HepG2 (cell line): Measurements from ENCODE around the gene CX3CR1. TPM values are rescaled to one million over a fixed set of nuclear protein-coding genes. Genes with fewer than 3 reads are reported as not detected.

Experiments used
- ATAC-seq: fragments of 200-7000 bp; cut with Tn5 transposase; 3 replicates; pipeline ENCODE4 v1.9.1; 2020; ENCODE audit warnings: mild to moderate bottlenecking, moderate library complexity
- BruUV-seq: library from RNA; stranded (reverse); fragments of 400-500 nt; replicated peaks from 2 replicates; lab custom pipeline; 2021; lab: Mats Ljungman, UMichigan
- CTCF ChIA-PET: fragments of 300-600 bp; formaldehyde crosslinking; extraction: SDS; loops from one replicate; lab custom pipeline; 2021; ENCODE audit warnings: low total read pairs, inconsistent platforms, low intra/inter-chr PET ratio; lab: Yijun Ruan, JAX
- POLR2A ChIA-PET: fragments of 350-600 bp; sonication (Branson Sonifier 250); formaldehyde crosslinking; loops from one replicate; lab custom pipeline; 2020; ENCODE audit warnings: antibody characterized with exemption, inconsistent platforms; lab: Yijun Ruan, JAX
- DNase-seq: peaks from one replicate; pipeline ENCODE4 v3.0.0-alpha.2; 2015; ENCODE audit warnings: low spot score
- FAIRE-seq: peaks from 3 replicates; lab custom pipeline; 2011; peaks lifted over from hg19 to GRCh38; lab: Jason Lieb, UNC
- H2AFZ ChIP-seq: one replicate; pipeline ENCODE4 v1.6.1; 2011; ENCODE audit warnings: low read length, inconsistent platforms
- H3K27ac ChIP-seq: fragments of 300-600 bp; 3 replicates; pipeline ENCODE4 v1.8.0; 2011; ENCODE audit warnings: mixed run types, mild to moderate bottlenecking, mixed read lengths, low read length, inconsistent platforms; ENCODE audit not compliant: insufficient read depth; ENCODE audit errors: extremely low read length
- H3K27me3 ChIP-seq, 2 experiments: fragments of 200-600 bp in 1 of 2; 2 replicates in 1 of 2; 3 replicates in 1 of 2; pipeline versions ENCODE4 v1.6.0 to v1.8.0; 2011; ENCODE audit warnings: low read length in 2 of 2, mild to moderate bottlenecking in 2 of 2, moderate library complexity in 2 of 2, inconsistent platforms in 1 of 2; ENCODE audit not compliant: insufficient read depth in 2 of 2, control insufficient read depth in 1 of 2
- H3K36me3 ChIP-seq, 2 experiments: fragments of 200-600 bp in 1 of 2; replicated peaks in 1 of 2; 2 replicates in 1 of 2; 3 replicates in 1 of 2; pipeline versions ENCODE4 v1.5.1 to v1.8.0; 2011; ENCODE audit warnings: low read length in 2 of 2, inconsistent platforms in 1 of 2; ENCODE audit not compliant: insufficient read depth in 2 of 2, control insufficient read depth in 1 of 2
- H3K4me1 ChIP-seq: 2 replicates; pipeline ENCODE4 v1.5.1; 2012; ENCODE audit warnings: low read length, inconsistent platforms; ENCODE audit not compliant: insufficient read depth
- H3K4me2 ChIP-seq: 2 replicates; pipeline ENCODE4 v1.6.0; 2011; ENCODE audit warnings: low read depth, low read length, inconsistent platforms
- H3K4me3 ChIP-seq, 3 experiments: fragments of 200-600 bp in 1 of 3; sonication (generic), shearing (Covaris generic) in 1 of 3; replicated peaks in 1 of 3; 2 replicates each; pipeline ENCODE4 v1.5.1; 2011 to 2016; ENCODE audit warnings: low read length in 3 of 3, inconsistent platforms in 2 of 3, low read depth in 2 of 3, mild to moderate bottlenecking in 2 of 3, control low read depth in 1 of 3, mixed read lengths in 1 of 3; ENCODE audit not compliant: insufficient read depth in 1 of 3
- H3K79me2 ChIP-seq: one replicate; pipeline ENCODE4 v1.6.1; 2011; ENCODE audit warnings: low read length, inconsistent platforms; ENCODE audit not compliant: insufficient read depth
- H3K9ac ChIP-seq: 2 replicates; pipeline ENCODE4 v1.6.0; 2011; ENCODE audit warnings: mild to moderate bottlenecking, low read depth, low read length, inconsistent platforms; ENCODE audit not compliant: insufficient read depth
- H3K9me3 ChIP-seq: 2 replicates; pipeline ENCODE4 v1.5.1; 2012; ENCODE audit warnings: mild to moderate bottlenecking, low read length
- H4K20me1 ChIP-seq: 2 replicates; pipeline ENCODE4 v1.6.0; 2011; ENCODE audit warnings: inconsistent platforms, mild to moderate bottlenecking, low read length, moderate library complexity; ENCODE audit not compliant: insufficient read depth
- BCL6 ChIP-seq: IDR thresholded peaks from 2 replicates; pipeline ENCODE4 v1.6.1; 2016; ENCODE audit warnings: missing genetic modification reagents, missing compliant biosample characterization
- GLI4 ChIP-seq: sonication (generic); formaldehyde crosslinking; IDR thresholded peaks from 2 replicates; pipeline ENCODE4 v1.5.1; 2020; ENCODE audit warnings: missing genetic modification reagents, mild to moderate bottlenecking, moderate library complexity, borderline replicate concordance
- GMEB2 ChIP-seq: IDR thresholded peaks from 2 replicates; pipeline ENCODE4 v1.6.1; 2016; ENCODE audit warnings: missing biosample characterization, missing genetic modification reagents, low read depth
- GTF3A ChIP-seq: sonication (generic); formaldehyde crosslinking; conservative IDR thresholded peaks from 2 replicates; pipeline ENCODE4 v1.4.0; 2020; ENCODE audit warnings: mild to moderate bottlenecking, missing genetic modification reagents
- HMG20A ChIP-seq: IDR thresholded peaks from 2 replicates; pipeline ENCODE4 v1.6.1; 2016; ENCODE audit warnings: borderline replicate concordance
- NCOA5 ChIP-seq: sonication (generic); formaldehyde crosslinking; IDR thresholded peaks from 2 replicates; pipeline ENCODE4 v1.4.0; 2020; ENCODE audit warnings: missing genetic modification reagents
- PITX1 ChIP-seq: sonication (generic); formaldehyde crosslinking; IDR thresholded peaks from 2 replicates; pipeline ENCODE4 v1.5.1; 2020; ENCODE audit warnings: mild to moderate bottlenecking, missing genetic modification reagents
- SSRP1 ChIP-seq: IDR thresholded peaks from 2 replicates; pipeline ENCODE4 v1.6.1; 2016; ENCODE audit warnings: control low read depth
- TCF7L2 ChIP-seq: IDR thresholded peaks from 2 replicates; pipeline ENCODE4 v1.6.1; 2011; ENCODE audit warnings: mild to moderate bottlenecking, low read depth, low read length, moderate library complexity
- ZC3H13 ChIP-seq: sonication (generic); formaldehyde crosslinking; IDR thresholded peaks from 2 replicates; pipeline ENCODE4 v1.8.1; 2023; ENCODE audit warnings: mild to moderate bottlenecking, missing genetic modification reagents, moderate library complexity
- ZNF782 ChIP-seq: sonication (generic); formaldehyde crosslinking; IDR thresholded peaks from 2 replicates; pipeline ENCODE4 v1.4.0; 2020; ENCODE audit warnings: missing genetic modification reagents, mild to moderate bottlenecking, borderline replicate concordance
- WGBS: methylation state at CpG from one replicate; pipeline ENCODE4 v1.1.6; 2017; ENCODE audit warnings: low lambda C conversion rate; 5-methylcytosine and 5-hydroxymethylcytosine counted together
- in situ Hi-C: cut with HindIII; loops from 2 replicates; pipeline ENCODE4 v1.10.0; 2017; ENCODE audit warnings: low pct_unique_long_range_greater_than_20kb; ENCODE audit not compliant: extremely low pct_ligation_motif_present
- intact Hi-C: fragments of 100-400 bp; cut with micrococcal nuclease; formaldehyde crosslinking; loops from one replicate; pipeline ENCODE4 v1.10.0; 2022; ENCODE audit not compliant: unreplicated experiment
- polyA plus RNA-seq, 8 experiments: library from polyadenylated mRNA; depleted of rRNA in 3 of 8; stranded (reverse) in 7 of 8; unstranded in 1 of 8; fragments of >200 nt; fragmentation: Illumina TruSeq in 4 of 8; extraction: Trizol in 4 of 8; gene quantifications; 2 replicates each; pipeline versions ENCODE4 v1.2.1 to v1.2.3, GENCODE V29; 2011 to 2016; ENCODE audit warnings: low read depth in 4 of 8, missing spikeins in 1 of 8, mixed read lengths in 1 of 8; ENCODE audit not compliant: insufficient read depth in 1 of 8
- total RNA-seq, 5 experiments: library from RNA; depleted of rRNA; stranded (reverse); fragments of >200 nt; fragmentation: Illumina TruSeq; extraction: Trizol; gene quantifications; 2 replicates each; pipeline ENCODE4 v1.2.3, GENCODE V29; 2016; ENCODE audit warnings: low read depth in 1 of 5
- TF ChIP-seq, protein P1 (sequence below): sonication (generic); formaldehyde crosslinking; IDR thresholded peaks from 2 replicates; pipeline ENCODE4 v1.5.1; 2020; ENCODE audit warnings: missing genetic modification reagents, mild to moderate bottlenecking, borderline replicate concordance
- TF ChIP-seq, protein P2 (sequence below): sonication (generic); formaldehyde crosslinking; IDR thresholded peaks from 2 replicates; pipeline ENCODE4 v1.5.0; 2020; ENCODE audit warnings: mild to moderate bottlenecking, missing genetic modification reagents, borderline replicate concordance

CX3CR1 gene
- total and polyA plus RNA-seq, 2 of the 13 experiments (the other 11 are each of a cell fraction or from before 2014, with no cell fraction given), result not detected

DNA sequence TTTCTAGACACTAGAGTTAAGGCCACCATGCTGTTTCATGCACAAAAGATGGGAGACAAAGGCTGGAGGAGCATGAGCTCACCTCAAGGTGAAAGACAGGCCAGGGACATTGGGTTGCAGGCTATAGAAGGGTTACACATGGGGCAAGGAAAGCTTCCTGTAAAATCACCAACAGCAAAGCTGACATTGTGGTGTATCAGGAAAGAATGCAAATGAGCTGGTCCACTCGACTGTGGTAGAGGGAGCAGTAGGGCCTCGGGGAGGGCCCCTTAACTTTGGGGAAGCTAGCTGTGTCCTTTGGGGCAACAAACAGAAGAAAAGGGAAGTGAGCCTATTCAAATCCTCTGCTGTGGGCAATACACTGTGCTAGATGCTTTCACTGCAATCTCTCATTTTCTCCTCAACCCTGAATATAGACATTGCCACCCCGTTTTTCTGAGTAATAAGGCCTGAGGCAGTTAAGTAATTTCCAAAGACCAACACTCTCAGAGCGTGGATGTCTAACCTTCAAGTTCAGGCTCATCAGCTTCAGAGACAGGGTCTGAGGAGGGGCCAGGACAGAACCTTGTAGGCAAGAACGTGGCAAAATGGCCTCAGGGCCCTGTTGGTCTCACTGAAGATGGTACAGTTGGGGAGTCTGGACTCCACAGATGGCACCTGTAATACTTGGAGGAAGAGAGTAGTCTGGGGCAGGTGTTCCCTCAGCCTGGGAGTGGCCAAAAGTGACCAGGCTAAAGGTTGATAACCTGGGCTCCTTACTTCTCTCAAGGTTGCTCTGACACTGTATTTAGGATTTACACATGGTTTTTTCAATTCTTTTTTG, 24.1 kb downstream of the CX3CR1 start (continued):
- TF ChIP-seq, protein P1, sequence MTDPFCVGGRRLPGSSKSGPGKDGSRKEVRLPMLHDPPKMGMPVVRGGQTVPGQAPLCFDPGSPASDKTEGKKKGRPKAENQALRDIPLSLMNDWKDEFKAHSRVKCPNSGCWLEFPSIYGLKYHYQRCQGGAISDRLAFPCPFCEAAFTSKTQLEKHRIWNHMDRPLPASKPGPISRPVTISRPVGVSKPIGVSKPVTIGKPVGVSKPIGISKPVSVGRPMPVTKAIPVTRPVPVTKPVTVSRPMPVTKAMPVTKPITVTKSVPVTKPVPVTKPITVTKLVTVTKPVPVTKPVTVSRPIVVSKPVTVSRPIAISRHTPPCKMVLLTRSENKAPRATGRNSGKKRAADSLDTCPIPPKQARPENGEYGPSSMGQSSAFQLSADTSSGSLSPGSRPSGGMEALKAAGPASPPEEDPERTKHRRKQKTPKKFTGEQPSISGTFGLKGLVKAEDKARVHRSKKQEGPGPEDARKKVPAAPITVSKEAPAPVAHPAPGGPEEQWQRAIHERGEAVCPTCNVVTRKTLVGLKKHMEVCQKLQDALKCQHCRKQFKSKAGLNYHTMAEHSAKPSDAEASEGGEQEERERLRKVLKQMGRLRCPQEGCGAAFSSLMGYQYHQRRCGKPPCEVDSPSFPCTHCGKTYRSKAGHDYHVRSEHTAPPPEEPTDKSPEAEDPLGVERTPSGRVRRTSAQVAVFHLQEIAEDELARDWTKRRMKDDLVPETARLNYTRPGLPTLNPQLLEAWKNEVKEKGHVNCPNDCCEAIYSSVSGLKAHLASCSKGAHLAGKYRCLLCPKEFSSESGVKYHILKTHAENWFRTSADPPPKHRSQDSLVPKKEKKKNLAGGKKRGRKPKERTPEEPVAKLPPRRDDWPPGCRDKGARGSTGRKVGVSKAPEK (CRISPR knock-in tag), result no peak

DNA sequence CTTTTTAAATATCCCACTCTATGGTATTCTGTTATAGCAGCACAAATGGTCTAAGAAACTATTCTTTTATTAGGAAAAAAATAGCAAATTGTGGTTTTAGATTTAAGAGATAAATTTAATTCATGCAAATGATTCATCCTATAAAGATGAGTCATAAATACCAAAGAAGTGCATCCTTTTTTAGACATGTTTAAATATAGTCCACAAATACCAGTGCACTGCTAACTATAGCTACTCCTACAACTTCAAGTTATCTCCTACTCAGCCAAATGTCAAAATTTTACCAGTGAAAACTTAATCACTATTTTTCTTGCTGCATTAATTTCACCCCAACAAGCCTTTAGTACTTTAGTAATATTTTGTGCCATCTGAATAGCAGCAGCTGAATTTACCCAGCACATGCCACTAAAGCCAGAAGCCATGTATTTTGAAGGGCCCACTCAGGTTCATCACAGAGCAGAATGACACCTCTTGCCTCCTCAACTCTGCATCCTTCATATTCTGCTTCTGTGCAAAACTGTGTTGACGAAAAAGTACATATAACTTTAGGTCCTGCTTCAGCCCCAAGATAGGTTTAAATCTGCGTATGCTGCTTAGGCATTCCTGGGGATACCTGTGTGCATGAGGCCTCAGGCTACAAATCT, 24.9 kb downstream of the CX3CR1 start:
- ChIA-PET POLR2A (no interaction called here), CTCF (no interaction called here)
- no peaks in the 10 kb centered on the region for H4K20me1 ChIP-seq
- no peaks in the 10 kb centered on the region for H3K79me2 ChIP-seq
- FAIRE-seq (no peak), ATAC-seq (no peak), DNase-seq (no peak)
- H3K36me3 ChIP-seq, result no peaks in the 10 kb centered on the region
- no peak overlapping the region for H3K4me2 ChIP-seq
- H2AFZ ChIP-seq, result no peak overlapping the region
- no peak overlapping the region for H3K9ac ChIP-seq
- BruUV-seq, result no TSS peak
- H3K4me1 ChIP-seq, result no peaks in the 10 kb centered on the region
- peaks cover 3 to 34% of the 10 kb centered on the region in 2 experiments; a peak in 4 of 5 replicates for H3K27me3 ChIP-seq
- H3K9me3 ChIP-seq, result no peaks in the 10 kb centered on the region
- WGBS, result 27% methylated on average over 2 of the region's 2 CpGs
- intact Hi-C loops (loop anchor here (1.0 kb wide), 1 partner anchor 14 kb away; no protein-coding TSS in a partner anchor), in situ Hi-C loops (no loop called here)
- no peak overlapping the region for H3K4me3 ChIP-seq
- H3K27ac ChIP-seq, result no peak overlapping the region
- TF ChIP-seq ZC3H13 (no peak), ZNF782 (no peak), HMG20A (CRISPR knock-in tag) (no peak), GLI4 (CRISPR knock-in tag) (no peak), SSRP1 (CRISPR knock-in tag) (no peak), PITX1 (no peak), NCOA5 (CRISPR knock-in tag) (no peak), TCF7L2 (no peak), BCL6 (CRISPR knock-in tag) (no peak), GTF3A (CRISPR knock-in tag) (no peak), GMEB2 (no peak)
- TF ChIP-seq, protein P2, sequence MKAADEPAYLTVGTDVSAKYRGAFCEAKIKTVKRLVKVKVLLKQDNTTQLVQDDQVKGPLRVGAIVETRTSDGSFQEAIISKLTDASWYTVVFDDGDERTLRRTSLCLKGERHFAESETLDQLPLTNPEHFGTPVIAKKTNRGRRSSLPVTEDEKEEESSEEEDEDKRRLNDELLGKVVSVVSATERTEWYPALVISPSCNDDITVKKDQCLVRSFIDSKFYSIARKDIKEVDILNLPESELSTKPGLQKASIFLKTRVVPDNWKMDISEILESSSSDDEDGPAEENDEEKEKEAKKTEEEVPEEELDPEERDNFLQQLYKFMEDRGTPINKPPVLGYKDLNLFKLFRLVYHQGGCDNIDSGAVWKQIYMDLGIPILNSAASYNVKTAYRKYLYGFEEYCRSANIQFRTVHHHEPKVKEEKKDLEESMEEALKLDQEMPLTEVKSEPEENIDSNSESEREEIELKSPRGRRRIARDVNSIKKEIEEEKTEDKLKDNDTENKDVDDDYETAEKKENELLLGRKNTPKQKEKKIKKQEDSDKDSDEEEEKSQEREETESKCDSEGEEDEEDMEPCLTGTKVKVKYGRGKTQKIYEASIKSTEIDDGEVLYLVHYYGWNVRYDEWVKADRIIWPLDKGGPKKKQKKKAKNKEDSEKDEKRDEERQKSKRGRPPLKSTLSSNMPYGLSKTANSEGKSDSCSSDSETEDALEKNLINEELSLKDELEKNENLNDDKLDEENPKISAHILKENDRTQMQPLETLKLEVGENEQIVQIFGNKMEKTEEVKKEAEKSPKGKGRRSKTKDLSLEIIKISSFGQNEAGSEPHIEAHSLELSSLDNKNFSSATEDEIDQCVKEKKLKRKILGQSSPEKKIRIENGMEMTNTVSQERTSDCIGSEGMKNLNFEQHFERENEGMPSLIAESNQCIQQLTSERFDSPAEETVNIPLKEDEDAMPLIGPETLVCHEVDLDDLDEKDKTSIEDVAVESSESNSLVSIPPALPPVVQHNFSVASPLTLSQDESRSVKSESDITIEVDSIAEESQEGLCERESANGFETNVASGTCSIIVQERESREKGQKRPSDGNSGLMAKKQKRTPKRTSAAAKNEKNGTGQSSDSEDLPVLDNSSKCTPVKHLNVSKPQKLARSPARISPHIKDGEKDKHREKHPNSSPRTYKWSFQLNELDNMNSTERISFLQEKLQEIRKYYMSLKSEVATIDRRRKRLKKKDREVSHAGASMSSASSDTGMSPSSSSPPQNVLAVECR (CRISPR knock-in tag), result no peak
